Measurements from ENCODE around the gene MAN1B1.

GRCh38 chr9:137129456-137130175, 42.8 kb downstream of the MAN1B1 start:
- TF ChIP-seq CTCF (IDR thresholded peaks at IDR 0.05; ENCODE audit: low read depth, low read length, missing input control), result no peak
- no peak for TF ChIP-seq FOXA1 (IDR thresholded peaks at IDR 0.05)
- TF ChIP-seq EGR1 (IDR thresholded peaks at IDR 0.05; ENCODE audit: low read depth in 2 of 2), result no peak
- no peak for TF ChIP-seq TAF1 (conservative IDR thresholded peaks at IDR 0.05)
- no peak for TF ChIP-seq ATF3 (IDR thresholded peaks at IDR 0.05)
- peak; percentile 23 for TF ChIP-seq REST (IDR thresholded peaks at IDR 0.05)
- TF ChIP-seq MAX (IDR thresholded peaks at IDR 0.05), result peak; percentile 60
- TF ChIP-seq SP1 (IDR thresholded peaks at IDR 0.05), result no peak
- peak in 1 of 2 donors; percentile 24 for TF ChIP-seq GABPA (IDR thresholded peaks at IDR 0.05 in 1 of 2, conservative IDR thresholded peaks at IDR 0.05 in 1 of 2)
